Gastrocnemius medialis (tissue), 4 donors: ENCODE measurements around the gene FGF14. TPM values are rescaled to one million over a fixed set of nuclear protein-coding genes. Genes with fewer than 3 reads are reported as not detected.

Experiments used
- ATAC-seq, 2 donors: fragments of 150-250 bp; one replicate each; pipeline ENCODE4 v1.9.1; 2016
- DNase-seq, 2 donors: peaks; one replicate each; pipeline ENCODE4 v3.0.0-alpha.2; 2019
- H3K27ac ChIP-seq, 4 donors: fragments of 200-600 bp; sonication (generic); 1 replicate in 1 of 4; 2 replicates in 3 of 4; pipeline ENCODE4 v1.5.1; 2016 to 2018; ENCODE audit warnings: mild to moderate bottlenecking in 2 of 4, moderate library complexity in 1 of 4
- H3K27me3 ChIP-seq, 3 donors: fragments of 200-600 bp; sonication (generic) in 2 of 3; 1 replicate in 1 of 3; 2 replicates in 2 of 3; pipeline versions ENCODE4 v1.5.1 to v1.6.0; 2016 to 2019; ENCODE audit warnings: mild to moderate bottlenecking in 1 of 3, moderate library complexity in 1 of 3
- H3K36me3 ChIP-seq, 2 donors: fragments of 200-600 bp; sonication (generic) in 1 of 2; one replicate each; pipeline ENCODE4 v1.5.1; 2017 to 2018
- H3K4me1 ChIP-seq, 2 donors: fragments of 200-600 bp; sonication (generic) in 1 of 2; one replicate each; pipeline ENCODE4 v1.5.1; 2016 to 2017; ENCODE audit warnings: mild to moderate bottlenecking in 2 of 2
- H3K4me3 ChIP-seq, 4 donors: fragments of 200-600 bp; sonication (generic) in 3 of 4; 1 replicate in 1 of 4; 2 replicates in 3 of 4; pipeline ENCODE4 v1.5.1; 2016 to 2019; ENCODE audit warnings: mild to moderate bottlenecking in 2 of 4
- H3K9me3 ChIP-seq, 3 donors: fragments of 200-600 bp; sonication (generic) in 2 of 3; 1 replicate in 1 of 3; 2 replicates in 2 of 3; pipeline ENCODE4 v1.5.1; 2016 to 2019
- CTCF ChIP-seq, 5 experiments: fragments of 450-650 bp in 3 of 5; fragments of 200-600 bp in 2 of 5; sonication (generic) in 2 of 5; IDR thresholded peaks in 4 of 5; conservative IDR thresholded peaks in 1 of 5; 1 replicate in 4 of 5; 2 replicates in 1 of 5; pipeline ENCODE4 v1.5.1; 2016 to 2019; ENCODE audit warnings: antibody characterized with exemption in 5 of 5, mild to moderate bottlenecking in 3 of 5, moderate library complexity in 3 of 5
- POLR2A ChIP-seq, 2 donors: fragments of 450-650 bp; IDR thresholded peaks; one replicate each; pipeline ENCODE4 v1.6.1; 2017; ENCODE audit warnings: antibody characterized with exemption in 2 of 2, mild to moderate bottlenecking in 2 of 2, moderate library complexity in 2 of 2
- in situ Hi-C, 4 donors: fragments of 200-750 bp; cut with MboI; loops; one replicate each; pipeline versions ENCODE4 v1.15.0 to v1.8.0; 2017; ENCODE audit warnings: low sequenced_read_pairs in 4 of 4
- intact Hi-C: fragments of 100-400 bp; cut with DNase I; formaldehyde crosslinking; loops from one replicate; pipeline ENCODE4 v1.15.1; 2023; ENCODE audit warnings: low total_unique reads
- total RNA-seq, 4 donors: library from RNA; depleted of rRNA; stranded (reverse); fragments of >200 nt; gene quantifications; one replicate each; pipeline versions ENCODE4 v1.1.0 to v1.2.3, GENCODE V29; 2016

The FGF14 gene
- total RNA-seq, 4 donors from 2014 or later, result 0.02 TPM; not detected in 3

GRCh38 chr13:102294407-102295018 is 107.3 kb downstream of the FGF14 start:
- in situ Hi-C loops (no loop called here), intact Hi-C loops (no loop called here)
- no peak overlapping the region for H3K4me3 ChIP-seq
- no peak overlapping the region for H3K27ac ChIP-seq
- TF ChIP-seq CTCF (IDR thresholded peaks at IDR 0.05 in 4 of 5, conservative IDR thresholded peaks at IDR 0.05 in 1 of 5) (no peak), POLR2A (IDR thresholded peaks at IDR 0.05) (no peak)
- no peaks in the 10 kb centered on the region for H3K4me1 ChIP-seq
- no peak for ATAC-seq
- no peaks in the 10 kb centered on the region for H3K9me3 ChIP-seq
- DNase-seq, result no peak
- H3K36me3 ChIP-seq, result no peaks in the 10 kb centered on the region
- no peaks in the 10 kb centered on the region for H3K27me3 ChIP-seq

GRCh38 chr13:102293723-102294122 is 108.1 kb downstream of the FGF14 start:
- Histone ChIP-seq H3K4me3 (no peak overlapping the region), H3K27me3 (no peaks in the 10 kb centered on the region), H3K9me3 (no peaks in the 10 kb centered on the region), H3K36me3 (no peaks in the 10 kb centered on the region), H3K27ac (no peak overlapping the region), H3K4me1 (no peaks in the 10 kb centered on the region)
- DNase-seq (no peak), ATAC-seq (no peak)
- in situ Hi-C loops, result no loop called here
- no peak for TF ChIP-seq CTCF (IDR thresholded peaks at IDR 0.05 in 4 of 5, conservative IDR thresholded peaks at IDR 0.05 in 1 of 5)
- TF ChIP-seq POLR2A (IDR thresholded peaks at IDR 0.05), result no peak
- intact Hi-C loops, result no loop called here

- H3K9me3 ChIP-seq, result no peaks in the 10 kb centered on the region
- no peak overlapping the region for H3K27ac ChIP-seq
- DNase-seq (no peak), ATAC-seq (no peak)
- no peak for TF ChIP-seq CTCF (IDR thresholded peaks at IDR 0.05 in 4 of 5, conservative IDR thresholded peaks at IDR 0.05 in 1 of 5)
- no peak for TF ChIP-seq POLR2A (IDR thresholded peaks at IDR 0.05)
- in situ Hi-C loops (no loop called here), intact Hi-C loops (no loop called here)
- H3K4me3 ChIP-seq, result no peak overlapping the region
- no peaks in the 10 kb centered on the region for H3K36me3 ChIP-seq
- no peaks in the 10 kb centered on the region for H3K4me1 ChIP-seq
- H3K27me3 ChIP-seq, result no peaks in the 10 kb centered on the region
Measured at GRCh38 chr13:102291587-102292218, 110.1 kb downstream of the FGF14 start.

GRCh38 chr13:102289606-102290005 is 112.2 kb downstream of the FGF14 start:
- no peaks in the 10 kb centered on the region for H3K4me1 ChIP-seq
- TF ChIP-seq POLR2A (IDR thresholded peaks at IDR 0.05), result no peak
- no peak for TF ChIP-seq CTCF (IDR thresholded peaks at IDR 0.05 in 4 of 5, conservative IDR thresholded peaks at IDR 0.05 in 1 of 5)
- intact Hi-C loops (no loop called here), in situ Hi-C loops (no loop called here)
- no peaks in the 10 kb centered on the region for H3K9me3 ChIP-seq
- no peak for ATAC-seq
- H3K27me3 ChIP-seq, result no peaks in the 10 kb centered on the region
- H3K4me3 ChIP-seq, result no peak overlapping the region
- H3K27ac ChIP-seq, result no peak overlapping the region
- no peak for DNase-seq
- no peaks in the 10 kb centered on the region for H3K36me3 ChIP-seq
